NCI-H2107 treated with DMSO at 0.1 percent for 48 hours (cell line): ENCODE data around the gene U2AF1L4.

Experiments used
- DNase-seq: peaks from one replicate; lab custom pipeline; 2025; ENCODE audit not compliant: unreplicated experiment; lab: John Stamatoyannopoulos, UW

Gene U2AF1L4

GRCh38 chr19:35714601-35715354 is 30.4 kb downstream of the U2AF1L4 start:
- DNase-seq = no peak

- no peak for DNase-seq
Observed at GRCh38 chr19:35713904-35714495, 31.2 kb downstream of the U2AF1L4 start.

- no peak for DNase-seq
Observed at GRCh38 chr19:35713506-35713850, 31.7 kb downstream of the U2AF1L4 start.

- no peak for DNase-seq
Observed at GRCh38 chr19:35712567-35713505, 32.4 kb downstream of the U2AF1L4 start.

DNA sequence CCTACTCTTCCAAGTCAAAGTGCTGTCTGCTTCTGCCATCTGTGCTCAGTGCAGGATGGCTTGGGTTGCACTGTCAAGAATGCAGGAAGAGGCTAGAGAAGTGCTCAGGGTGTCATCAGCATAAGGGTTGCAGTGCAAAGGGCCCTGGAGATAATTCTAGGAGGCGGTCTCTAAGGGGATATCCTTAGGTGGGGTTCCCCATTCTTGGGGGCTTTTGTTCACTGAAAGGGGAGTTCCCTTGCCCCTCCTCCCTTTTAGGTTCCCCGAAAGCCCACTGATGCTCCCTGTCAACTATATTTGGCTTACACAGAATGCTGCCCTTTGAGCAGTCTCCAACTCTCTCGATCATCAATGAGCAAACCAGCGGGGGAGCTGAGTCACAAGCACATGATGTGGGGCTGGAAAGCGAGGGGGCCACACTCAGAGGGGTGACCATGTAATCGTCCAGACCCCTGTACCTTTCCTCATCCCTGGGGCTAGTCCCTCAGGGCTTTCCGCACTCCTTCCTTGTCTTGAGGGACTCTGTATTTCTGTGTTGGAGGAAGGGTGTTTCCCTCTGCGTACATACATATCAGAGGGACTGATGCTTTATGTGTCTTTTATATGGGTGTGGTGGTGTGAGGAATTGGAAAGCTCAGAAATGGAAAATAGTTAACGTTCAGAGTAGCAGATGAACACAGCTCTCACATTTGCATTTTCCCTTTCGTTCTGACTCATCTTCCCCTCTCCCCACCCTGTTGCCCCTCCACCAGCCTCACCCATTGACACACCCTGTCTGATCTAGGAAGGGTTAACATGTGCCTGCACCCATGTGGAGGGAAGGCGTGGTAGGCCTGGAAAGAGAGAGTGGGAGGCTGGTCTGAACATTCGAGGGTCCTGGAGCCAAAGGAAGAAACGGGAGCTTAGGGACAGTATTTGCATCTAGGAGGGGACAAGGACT is 34.2 kb downstream of the U2AF1L4 start:
- no peak for DNase-seq

DNA sequence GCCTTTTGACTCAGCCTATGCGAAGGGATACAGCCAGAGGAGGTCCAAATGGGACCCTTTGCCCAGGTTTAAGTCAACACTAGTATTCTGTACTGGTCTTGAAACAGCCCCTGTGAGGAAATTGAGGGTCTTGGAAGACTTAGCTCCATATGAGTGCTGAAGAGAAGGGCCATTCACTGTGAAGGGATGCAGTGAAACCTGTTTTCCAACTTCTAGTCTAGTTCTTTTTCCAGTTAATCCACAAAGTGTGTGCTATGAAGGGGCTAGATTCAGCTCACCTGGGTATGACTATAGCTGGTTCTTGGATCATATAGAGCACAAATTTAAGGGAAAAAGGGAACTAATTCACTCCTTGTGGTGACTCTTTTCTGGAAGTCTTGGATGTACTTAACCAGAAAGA is 36.8 kb downstream of the U2AF1L4 start:
- DNase-seq = no peak

- no peak for DNase-seq
Observed at GRCh38 chr19:35704218-35704617, 41.0 kb downstream of the U2AF1L4 start, which contains the start of gene ZBTB32. TSS of gene ZBTB32 (plus strand) at chr19:35704558. CDS start at chr19:35714627, 10,069 bp downstream.

DNA sequence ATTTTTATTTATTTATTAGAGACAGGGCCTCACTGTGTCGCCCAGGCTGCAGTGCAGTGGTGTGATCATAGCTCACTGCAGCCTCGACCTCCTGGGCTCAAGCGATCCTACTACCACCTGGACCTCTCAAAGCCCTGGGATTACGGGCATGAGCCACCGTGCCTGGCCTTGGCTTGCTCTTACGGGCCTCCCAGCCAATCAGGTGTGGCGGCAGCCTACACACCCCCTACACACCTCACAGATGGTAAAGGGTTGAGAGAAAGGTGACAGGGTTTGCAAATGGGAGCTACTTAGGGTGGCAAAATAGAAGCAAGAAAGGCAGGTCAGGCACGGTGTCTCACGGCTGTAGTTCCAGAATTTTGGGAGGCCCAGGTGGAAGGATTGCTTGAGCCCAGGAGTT is 41.9 kb downstream of the U2AF1L4 start:
- DNase-seq = no peak

- DNase-seq = peak; percentile 89
Observed at GRCh38 chr19:35702223-35703012, 42.8 kb downstream of the U2AF1L4 start.

DNA sequence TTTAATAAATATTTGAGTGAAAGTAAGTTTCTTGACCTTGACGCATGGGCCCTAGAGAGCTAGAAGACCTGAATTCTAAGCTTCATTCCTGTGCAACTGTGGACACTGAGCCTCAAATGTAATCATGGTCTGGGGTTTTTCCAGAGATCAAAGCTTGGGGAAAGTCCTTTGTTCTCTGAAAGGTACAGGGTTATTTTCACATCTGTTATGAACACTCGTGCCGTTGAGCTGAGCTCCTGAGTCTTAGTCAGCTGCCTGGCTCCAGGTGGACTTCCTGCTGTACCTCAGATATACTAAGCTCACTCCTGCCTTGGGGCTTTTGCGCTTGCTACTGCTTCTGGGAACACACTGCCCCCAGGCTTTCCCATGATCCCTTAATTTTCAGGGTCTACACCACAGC is 48.4 kb downstream of the U2AF1L4 start:
- no peak for DNase-seq

DNA sequence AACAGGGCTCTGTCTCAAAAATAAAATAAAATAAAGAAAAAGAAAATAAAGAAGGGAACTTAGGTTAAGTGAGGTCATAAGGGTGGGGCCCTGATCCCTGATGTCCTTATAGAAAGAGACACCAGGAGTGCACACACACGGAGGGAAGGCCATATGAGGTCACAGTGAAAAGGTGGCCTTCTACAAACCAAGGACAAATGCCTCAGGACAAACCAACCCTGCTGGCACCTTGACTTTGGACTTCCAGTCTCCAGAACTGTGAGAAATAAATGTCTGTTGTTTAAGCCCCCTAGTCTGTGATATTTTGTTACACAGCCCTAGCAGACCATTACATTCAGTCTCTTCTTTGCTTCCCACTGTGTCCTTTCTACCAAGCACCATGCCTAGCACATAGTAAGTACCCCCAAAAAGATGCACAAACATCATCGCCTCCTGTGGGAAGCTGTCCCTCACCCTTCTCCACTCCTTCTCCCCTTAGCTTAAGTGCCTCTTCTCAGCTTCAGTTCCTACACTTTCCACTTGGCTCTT is 49.3 kb downstream of the U2AF1L4 start:
- no peak for DNase-seq

DNA sequence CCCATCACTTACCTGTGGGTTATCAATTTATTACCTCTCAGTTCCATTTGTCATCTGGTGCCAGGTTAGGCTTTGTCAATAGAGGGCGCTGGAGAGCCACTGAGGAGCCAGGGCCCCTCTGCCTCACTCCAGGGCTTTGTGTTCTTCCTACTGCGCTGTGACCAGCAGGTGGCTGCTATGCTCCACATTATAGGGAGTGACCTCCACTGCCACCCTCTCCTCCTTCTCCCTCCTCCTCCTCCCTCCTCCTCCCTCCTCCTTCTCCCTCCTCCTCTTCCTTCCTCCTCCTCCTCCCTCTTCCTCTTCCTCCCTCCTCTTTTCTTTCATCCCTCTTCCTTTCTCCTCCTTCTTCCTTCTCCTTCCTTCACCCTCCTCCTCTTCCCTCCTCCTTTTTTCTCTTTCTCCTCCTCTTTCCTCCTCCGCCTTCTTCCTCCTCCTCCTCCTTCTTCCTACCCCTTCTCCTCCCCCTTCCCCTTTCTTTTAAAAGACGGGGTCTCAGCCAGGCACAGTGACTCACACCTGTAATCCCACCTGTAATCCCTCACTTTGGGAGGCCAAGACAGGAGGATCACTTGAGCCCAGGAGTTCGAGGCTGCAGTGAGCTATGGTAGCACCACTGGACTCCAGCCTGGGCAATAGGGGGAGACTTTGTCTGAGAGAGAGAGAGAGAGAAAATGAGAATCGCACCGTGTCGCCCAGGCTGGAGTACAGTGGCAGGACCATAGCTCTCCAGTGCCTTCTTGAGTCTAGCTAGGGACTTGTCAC is 51.2 kb downstream of the U2AF1L4 start:
- DNase-seq = peak; percentile 64

DNA sequence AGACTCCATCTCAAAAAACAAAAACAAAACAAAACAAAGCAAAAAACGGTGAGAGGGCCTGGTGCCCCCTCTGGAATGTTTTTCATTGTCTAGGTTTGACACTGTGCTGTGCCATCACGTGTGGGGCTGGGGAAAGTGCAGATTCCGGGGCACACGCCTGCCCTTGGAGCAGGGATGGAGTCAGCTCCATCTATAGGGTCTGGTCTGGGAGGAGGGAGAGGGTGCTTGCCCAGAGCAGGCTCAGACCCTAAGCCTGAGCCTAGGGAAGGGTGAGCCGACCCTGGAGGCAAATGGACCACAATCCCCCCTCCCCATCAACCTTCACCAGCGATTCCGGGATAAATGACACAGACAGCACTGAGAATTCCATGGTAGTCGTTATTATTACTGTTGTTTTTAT is 51.8 kb downstream of the U2AF1L4 start:
- no peak for DNase-seq
